Measurements from ENCODE around the gene CYP3A4. TPM values are rescaled to one million over a fixed set of nuclear protein-coding genes. Genes with fewer than 3 reads are reported as not detected.

The CYP3A4 gene
- total RNA-seq: not detected in 2 replicates

GRCh38 chr7:99784007-99784406 is at the start of gene CYP3A4:
Gene CYP3A4, minus strand, starts transcription at chr7:99784184. Its CDS starts 103 bp downstream, at chr7:99784081.

GRCh38 chr7:99734987-99735386 is 49.0 kb downstream of the CYP3A4 start, which contains the start of gene CYP3A7:
Gene CYP3A7, minus strand, starts transcription at chr7:99735196. Its CDS starts 103 bp downstream, at chr7:99735093.

Other genes starting within 250 kb of the CYP3A4 start
- gene FAM200A, start 232.1 kb downstream of the CYP3A4 start, total RNA-seq: 5.4 and 6.6 TPM in 2 replicates
- gene ZNF655, start 225.5 kb downstream of the CYP3A4 start, total RNA-seq: 37.7 and 75.7 TPM in 2 replicates
- gene TMEM225B, start 185.9 kb downstream of the CYP3A4 start, total RNA-seq: 0.23 and 4.2 TPM in 2 replicates
- gene ZSCAN25, start 167.2 kb downstream of the CYP3A4 start, total RNA-seq: 7.8 and 10.1 TPM in 2 replicates
- 0.43 TPM in 1 of 2 replicates, not detected in the other for gene CYP3A5, start 104.2 kb downstream of the CYP3A4 start, total RNA-seq
- 1.0 TPM in 1 of 2 replicates, not detected in the other for gene CYP3A7, start 49.0 kb downstream of the CYP3A4 start, total RNA-seq
- gene CYP3A43, start 43.8 kb upstream of the CYP3A4 start, total RNA-seq: not detected in 2 replicates
- gene OR2AE1, start 92.8 kb upstream of the CYP3A4 start, total RNA-seq: not detected in 2 replicates
- 30.2 and 40.9 TPM in 2 replicates for gene TRIM4, start 135.3 kb upstream of the CYP3A4 start, total RNA-seq
- gene GJC3, start 145.4 kb upstream of the CYP3A4 start, total RNA-seq: not detected in 2 replicates
- gene AZGP1, start 191.8 kb upstream of the CYP3A4 start, total RNA-seq: 0.09 and 4.1 TPM in 2 replicates
- 16.1 and 22.1 TPM in 2 replicates for gene ZKSCAN1, start 231.4 kb upstream of the CYP3A4 start, total RNA-seq